KOPT-K1 (cell line): Measurements from ENCODE around the gene CHRM5.
"Not testable (repeated sequence)": the region's sequence is repeated elsewhere in the genome, so short reads cannot be mapped to it uniquely, and the experiment has no call there.

Source experiments
- H3K27ac ChIP-seq: fragments of 200-600 bp; sonication (generic); 2 replicates; pipeline ENCODE4 v1.5.1; 2016; ENCODE audit warnings: antibody characterized with exemption, mild to moderate bottlenecking, low read depth, low read length; ENCODE audit not compliant: poor library complexity, severe bottlenecking
- H3K36me3 ChIP-seq: fragments of 200-600 bp; sonication (generic); 2 replicates; pipeline ENCODE4 v1.5.1; 2017; ENCODE audit warnings: antibody characterized with exemption, mild to moderate bottlenecking, low read length, moderate library complexity; ENCODE audit not compliant: insufficient read depth
- H3K9me3 ChIP-seq: fragments of 200-600 bp; sonication (generic); 2 replicates; pipeline ENCODE4 v1.5.1; 2017; ENCODE audit warnings: antibody characterized with exemption, low read length, mild to moderate bottlenecking; ENCODE audit not compliant: insufficient read depth, poor library complexity, severe bottlenecking

CHRM5 gene

GRCh38 chr15:34046471-34047145, 78.3 kb downstream of the CHRM5 start:
- no peak overlapping the region for H3K27ac ChIP-seq
- H3K36me3 ChIP-seq = no peaks in the 10 kb centered on the region
- H3K9me3 ChIP-seq = peaks cover 16% of the 10 kb centered on the region

GRCh38 chr15:34047893-34048775, 79.8 kb downstream of the CHRM5 start:
- no peaks in the 10 kb centered on the region for H3K36me3 ChIP-seq
- no peak overlapping the region for H3K27ac ChIP-seq
- peaks cover 18% of the 10 kb centered on the region for H3K9me3 ChIP-seq

- Histone ChIP-seq H3K9me3 (peaks cover 18% of the 10 kb centered on the region), H3K36me3 (no peaks in the 10 kb centered on the region), H3K27ac (no peak overlapping the region)
These were observed 80.8 kb downstream of the CHRM5 start for GRCh38 chr15:34049112-34049511.

GRCh38 chr15:34050385-34050784, 82.1 kb downstream of the CHRM5 start:
- H3K36me3 ChIP-seq, H3K27ac ChIP-seq: not testable (repeated sequence)
- H3K9me3 ChIP-seq = peaks cover 18% of the 10 kb centered on the region

- H3K36me3 ChIP-seq = no peaks in the 10 kb centered on the region
- peaks cover 18% of the 10 kb centered on the region for H3K9me3 ChIP-seq
These were observed 85.9 kb downstream of the CHRM5 start for GRCh38 chr15:34054081-34054707.

GRCh38 chr15:34055868-34056595, 87.7 kb downstream of the CHRM5 start:
- no peak overlapping the region for H3K27ac ChIP-seq

More at GRCh38 chr15:34054081-34054707, 85.9 kb downstream of the CHRM5 start:
- no peak overlapping the region for H3K27ac ChIP-seq

GRCh38 chr15:34056911-34057310, 88.6 kb downstream of the CHRM5 start:
- no peak overlapping the region for H3K27ac ChIP-seq
- H3K9me3 ChIP-seq = no peaks in the 10 kb centered on the region
- no peaks in the 10 kb centered on the region for H3K36me3 ChIP-seq

More at GRCh38 chr15:34055868-34056595, 87.7 kb downstream of the CHRM5 start:
- peaks cover 7% of the 10 kb centered on the region for H3K9me3 ChIP-seq
- no peaks in the 10 kb centered on the region for H3K36me3 ChIP-seq

- Histone ChIP-seq H3K9me3 (no peaks in the 10 kb centered on the region), H3K27ac (no peak overlapping the region), H3K36me3 (no peaks in the 10 kb centered on the region)
These were observed 91.2 kb downstream of the CHRM5 start for GRCh38 chr15:34059476-34059875.

- Histone ChIP-seq H3K27ac (no peak overlapping the region), H3K9me3 (no peaks in the 10 kb centered on the region), H3K36me3 (no peaks in the 10 kb centered on the region)
These were observed 91.6 kb downstream of the CHRM5 start for GRCh38 chr15:34059946-34060345.

- Histone ChIP-seq H3K27ac (no peak overlapping the region), H3K9me3 (no peaks in the 10 kb centered on the region), H3K36me3 (no peaks in the 10 kb centered on the region)
These were observed 96.1 kb downstream of the CHRM5 start for GRCh38 chr15:34064438-34064837.

GRCh38 chr15:34065261-34065660, 97.0 kb downstream of the CHRM5 start:
- H3K9me3 ChIP-seq = no peaks in the 10 kb centered on the region
- no peak overlapping the region for H3K27ac ChIP-seq
- H3K36me3 ChIP-seq = no peaks in the 10 kb centered on the region

- Histone ChIP-seq H3K9me3 (no peaks in the 10 kb centered on the region), H3K36me3 (no peaks in the 10 kb centered on the region), H3K27ac (no peak overlapping the region)
These were observed 97.6 kb downstream of the CHRM5 start for GRCh38 chr15:34065941-34066340.

GRCh38 chr15:34070003-34070402, 101.7 kb downstream of the CHRM5 start:
- no peaks in the 10 kb centered on the region for H3K9me3 ChIP-seq
- H3K36me3 ChIP-seq = no peaks in the 10 kb centered on the region
- no peak overlapping the region for H3K27ac ChIP-seq

- Histone ChIP-seq H3K27ac (no peak overlapping the region), H3K36me3 (no peaks in the 10 kb centered on the region), H3K9me3 (no peaks in the 10 kb centered on the region)
These were observed 108.5 kb downstream of the CHRM5 start for GRCh38 chr15:34076785-34077184.

- no peak overlapping the region for H3K27ac ChIP-seq
- peaks cover 8% of the 10 kb centered on the region; the same call in 1 of the 2 replicates for H3K36me3 ChIP-seq
- no peaks in the 10 kb centered on the region for H3K9me3 ChIP-seq
These were observed 110.6 kb downstream of the CHRM5 start for GRCh38 chr15:34078900-34079299.
